H9 (cell line): ENCODE measurements around the gene LCE1A. TPM values are rescaled to one million over a fixed set of nuclear protein-coding genes. Genes with fewer than 3 reads are reported as not detected.

Source experiments
- DNase-seq: peaks from one replicate; pipeline ENCODE4 v3.0.0-alpha.2; 2017
- H2AFZ ChIP-seq: one replicate; pipeline ENCODE4 v1.6.1; 2013; ENCODE audit warnings: mild to moderate bottlenecking, low read length, control low read depth, moderate library complexity
- H2AK5ac ChIP-seq: 2 replicates; pipeline ENCODE4 v1.6.1; 2013; ENCODE audit warnings: low read length, control low read depth, mixed read lengths; ENCODE audit not compliant: insufficient read length
- H2BK120ac ChIP-seq: one replicate; pipeline ENCODE4 v1.6.1; 2013; ENCODE audit warnings: low read depth, mild to moderate bottlenecking, low read length, control low read depth, inconsistent platforms; ENCODE audit not compliant: poor library complexity, severe bottlenecking
- H2BK12ac ChIP-seq: 2 replicates; pipeline ENCODE4 v1.6.1; 2013; ENCODE audit warnings: low read length, control low read depth, mixed read lengths, low read depth; ENCODE audit not compliant: insufficient read length
- H2BK15ac ChIP-seq: 2 replicates; pipeline ENCODE4 v1.6.1; 2013; ENCODE audit warnings: low read depth, low read length, control low read depth
- H2BK20ac ChIP-seq: one replicate; pipeline ENCODE4 v1.6.1; 2013; ENCODE audit warnings: low read depth, mild to moderate bottlenecking, low read length, control low read depth, inconsistent platforms; ENCODE audit not compliant: poor library complexity, severe bottlenecking
- H2BK5ac ChIP-seq: 2 replicates; pipeline ENCODE4 v1.6.1; 2013; ENCODE audit warnings: low read length, control low read depth, mixed read lengths; ENCODE audit not compliant: insufficient read length
- H3K14ac ChIP-seq: 2 replicates; pipeline ENCODE4 v1.6.1; 2013; ENCODE audit warnings: low read length, control low read depth; ENCODE audit not compliant: insufficient read depth
- H3K18ac ChIP-seq: 2 replicates; pipeline ENCODE4 v1.6.1; 2013; ENCODE audit warnings: low read depth, mild to moderate bottlenecking, mixed read lengths, low read length, control low read depth; ENCODE audit not compliant: insufficient read length
- H3K23ac ChIP-seq: 2 replicates; pipeline ENCODE4 v1.6.1; 2013; ENCODE audit warnings: low read length, control low read depth, mixed read lengths, low read depth; ENCODE audit not compliant: insufficient read length
- H3K23me2 ChIP-seq: 2 replicates; pipeline ENCODE4 v1.6.1; 2013; ENCODE audit warnings: low read depth, mild to moderate bottlenecking, mixed read lengths, low read length, control low read depth; ENCODE audit not compliant: insufficient read length, poor library complexity, severe bottlenecking
- H3K27ac ChIP-seq: 2 replicates; pipeline ENCODE4 v1.5.1; 2013; ENCODE audit warnings: low read length, control low read depth, mixed read lengths, low read depth; ENCODE audit not compliant: insufficient read length
- H3K27me3 ChIP-seq: 2 replicates; pipeline ENCODE4 v1.6.1; 2013; ENCODE audit warnings: low read length, control low read depth, inconsistent platforms; ENCODE audit not compliant: insufficient read depth
- H3K4ac ChIP-seq: 2 replicates; pipeline ENCODE4 v1.6.1; 2013; ENCODE audit warnings: low read depth, mild to moderate bottlenecking, control low read depth, inconsistent platforms, low read length, moderate library complexity
- H3K4me1 ChIP-seq: 2 replicates; pipeline ENCODE4 v1.6.1; 2013; ENCODE audit warnings: low read length, control low read depth, inconsistent platforms; ENCODE audit not compliant: insufficient read depth
- H3K4me2 ChIP-seq: 2 replicates; pipeline ENCODE4 v1.6.1; 2013; ENCODE audit warnings: low read length, control low read depth, mixed read lengths; ENCODE audit not compliant: insufficient read length, insufficient read depth
- H3K56ac ChIP-seq: 2 replicates; pipeline ENCODE4 v1.6.1; 2013; ENCODE audit warnings: low read depth, mild to moderate bottlenecking, mixed read lengths, low read length, control low read depth; ENCODE audit not compliant: insufficient read length
- H3K79me1 ChIP-seq: 2 replicates; pipeline ENCODE4 v1.6.1; 2013; ENCODE audit warnings: low read depth, mild to moderate bottlenecking, moderate library complexity, low read length, control low read depth, inconsistent platforms; ENCODE audit not compliant: insufficient read depth, poor library complexity, severe bottlenecking
- H3K79me2 ChIP-seq: 2 replicates; pipeline ENCODE4 v1.6.1; 2013; ENCODE audit warnings: low read length, control low read depth, inconsistent platforms; ENCODE audit not compliant: insufficient read depth
- H3K9ac ChIP-seq: 2 replicates; pipeline ENCODE4 v1.6.1; 2013; ENCODE audit warnings: low read length, control low read depth, mixed read lengths; ENCODE audit not compliant: insufficient read length; ENCODE audit errors: extremely low read depth
- H3K9me3 ChIP-seq: one replicate; pipeline ENCODE4 v1.6.1; 2013; ENCODE audit warnings: low read depth, low read length, inconsistent platforms; ENCODE audit not compliant: control insufficient read depth
- H3T11ph ChIP-seq: one replicate; pipeline ENCODE4 v1.6.1; 2013; ENCODE audit warnings: mild to moderate bottlenecking, low read length, control low read depth, inconsistent platforms
- H4K20me1 ChIP-seq: one replicate; pipeline ENCODE4 v1.6.1; 2013; ENCODE audit not compliant: control insufficient read depth, insufficient read length, insufficient read depth
- H4K5ac ChIP-seq: 2 replicates; pipeline ENCODE4 v1.6.1; 2013; ENCODE audit warnings: low read depth, mild to moderate bottlenecking, mixed read lengths, low read length, control low read depth; ENCODE audit not compliant: insufficient read length
- H4K8ac ChIP-seq: replicated peaks from 2 replicates; pipeline ENCODE4 v1.6.1; 2013; ENCODE audit warnings: low read length, control low read depth, mixed read lengths, low read depth; ENCODE audit not compliant: insufficient read length
- H4K91ac ChIP-seq: 2 replicates; pipeline ENCODE4 v1.6.1; 2013; ENCODE audit warnings: low read depth, mild to moderate bottlenecking, moderate library complexity, mixed read lengths, low read length, control low read depth; ENCODE audit not compliant: insufficient read length
- H3K27ac Mint-ChIP-seq, 3 experiments: 2 replicates in 2 of 3; 3 replicates in 1 of 3; pipeline ENCODE4 v1.8.0; 2020 to 2021; ENCODE audit warnings: mixed read lengths in 3 of 3, mild to moderate bottlenecking in 1 of 3, moderate library complexity in 1 of 3
- H3K27me3 Mint-ChIP-seq: 2 replicates; pipeline ENCODE4 v1.8.0; 2021; ENCODE audit warnings: low read depth, mild to moderate bottlenecking, moderate library complexity, mixed read lengths
- H3K36me3 Mint-ChIP-seq, 3 experiments: 2 replicates in 2 of 3; 3 replicates in 1 of 3; pipeline ENCODE4 v1.8.0; 2020 to 2021; ENCODE audit warnings: low read depth in 3 of 3, mixed read lengths in 3 of 3; ENCODE audit not compliant: insufficient read depth in 1 of 3
- H3K4me1 Mint-ChIP-seq, 2 experiments: 2 replicates each; pipeline ENCODE4 v1.8.0; 2020; ENCODE audit warnings: mixed read lengths in 2 of 2
- H3K4me3 Mint-ChIP-seq, 2 experiments: 2 replicates in 1 of 2; 3 replicates in 1 of 2; pipeline ENCODE4 v1.8.0; 2020 to 2021; ENCODE audit warnings: mild to moderate bottlenecking in 2 of 2, mixed read lengths in 2 of 2, moderate library complexity in 1 of 2
- H3K9me3 Mint-ChIP-seq, 2 experiments: 2 replicates in 1 of 2; 3 replicates in 1 of 2; pipeline ENCODE4 v1.8.0; 2020; ENCODE audit warnings: mild to moderate bottlenecking in 2 of 2, mixed read lengths in 2 of 2, moderate library complexity in 1 of 2
- CTCF ChIP-seq: fragments of 200-600 bp; sonication (generic); conservative IDR thresholded peaks from 3 replicates; pipeline ENCODE4 v1.8.0; 2021; ENCODE audit warnings: antibody characterized with exemption, mild to moderate bottlenecking
- WGBS: extraction: QIAGEN DNeasy Blood & Tissue Kit; methylation state at CpG from one replicate; pipeline ENCODE4 v1.1.7; 2013; ENCODE audit warnings: missing lambda C conversion rate, low lambda C conversion rate, mixed read lengths; ENCODE audit not compliant: insufficient read length; ENCODE audit errors: extremely low coverage; 5-methylcytosine and 5-hydroxymethylcytosine counted together
- total RNA-seq: library from RNA; stranded (reverse); gene quantifications from 2 replicates; pipeline ENCODE4 v1.2.1, GENCODE V29; 2021

LCE1A gene
- total RNA-seq, 1 experiment from 2014 or later = not detected

- Histone ChIP-seq H3K23me2 (no peaks in the 10 kb centered on the region), H4K91ac (no peak overlapping the region), H2AK5ac (no peak overlapping the region), H2BK5ac (no peak overlapping the region), H3K4me2 (no peak overlapping the region), H3K9me3 (no peaks in the 10 kb centered on the region), H3K18ac (no peak overlapping the region), H3T11ph (no peak overlapping the region), H3K79me1 (no peaks in the 10 kb centered on the region), H3K27me3 (no peaks in the 10 kb centered on the region), H3K56ac (no peak overlapping the region), H3K4ac (no peak overlapping the region), H3K9ac (no peak overlapping the region), H2BK12ac (no peak overlapping the region), H2BK120ac (no peak overlapping the region), H4K5ac (no peak overlapping the region), H2BK15ac (no peak overlapping the region), H2AFZ (no peak overlapping the region), H4K8ac (no peak overlapping the region), H4K20me1 (no peaks in the 10 kb centered on the region), H3K4me1 (no peaks in the 10 kb centered on the region), H2BK20ac (no peak overlapping the region), H3K27ac (no peak overlapping the region), H3K14ac (no peak overlapping the region), H3K23ac (no peak overlapping the region), H3K79me2 (no peaks in the 10 kb centered on the region)
- Mint-ChIP-seq H3K27me3 (no peaks in the 10 kb centered on the region; the same call in none of the 2 replicates), H3K27ac (no peak overlapping the region), H3K4me3 (no peak overlapping the region), H3K4me1 (no peaks in the 10 kb centered on the region), H3K36me3 (peaks cover 7 to 14% (median 8%) of the 10 kb centered on the region in 3 experiments; a peak in 5 of 7 replicates), H3K9me3 (peaks cover 50 to 54% of the 10 kb centered on the region in 2 experiments)
- WGBS = no CpG with 5 or more reads among the region's 1 CpG
- no peak for DNase-seq
- no peak for TF ChIP-seq CTCF
These were observed 49.6 kb downstream of the LCE1A start for GRCh38 chr1:152876827-152877226.

Other genes with a start within 250 kb of the LCE1A start
- not detected in 2 replicates for gene LCE3D, start 247.0 kb upstream of the LCE1A start, total RNA-seq
- gene LCE3C, start 227.2 kb upstream of the LCE1A start, total RNA-seq = not detected in 2 replicates
- gene LCE3B, start 213.7 kb upstream of the LCE1A start, total RNA-seq = not detected in 2 replicates
- not detected in 2 replicates for gene LCE3A, start 204.4 kb upstream of the LCE1A start, total RNA-seq
- gene LCE2D, start 164.1 kb upstream of the LCE1A start, total RNA-seq = not detected in 2 replicates
- gene LCE2C, start 152.2 kb upstream of the LCE1A start, total RNA-seq = not detected in 2 replicates
- not detected in 2 replicates for gene LCE2B, start 141.3 kb upstream of the LCE1A start, total RNA-seq
- not detected in 2 replicates for gene LCE2A, start 129.1 kb upstream of the LCE1A start, total RNA-seq
- not detected in 2 replicates for gene LCE4A, start 119.3 kb upstream of the LCE1A start, total RNA-seq
- not detected in 2 replicates for gene KPRP, start 69.4 kb upstream of the LCE1A start, total RNA-seq
- not detected in 2 replicates for gene LCE1F, start 52.3 kb upstream of the LCE1A start, total RNA-seq
- gene LCE1E, start 41.2 kb upstream of the LCE1A start, total RNA-seq = not detected in 2 replicates
- gene LCE1D, start 30.8 kb upstream of the LCE1A start, total RNA-seq = not detected in 2 replicates
- not detected in 2 replicates for gene LCE1C, start 20.8 kb upstream of the LCE1A start, total RNA-seq
- gene LCE1B, start 15.5 kb upstream of the LCE1A start, total RNA-seq = not detected in 2 replicates
- gene LCE6A, start 15.4 kb downstream of the LCE1A start, total RNA-seq = not detected in 2 replicates
- gene LCE7A, start 32.5 kb downstream of the LCE1A start, total RNA-seq = not detected in 2 replicates
- gene SMCP, start 50.8 kb downstream of the LCE1A start, total RNA-seq = not detected in 2 replicates
- not detected in 2 replicates for gene IVL, start 81.1 kb downstream of the LCE1A start, total RNA-seq
- gene SPRR5, start 119.7 kb downstream of the LCE1A start, total RNA-seq = not detected in 2 replicates
- not detected in 2 replicates for gene SPRR4, start 143.2 kb downstream of the LCE1A start, total RNA-seq
- gene SPRR1A, start 156.6 kb downstream of the LCE1A start, total RNA-seq = not detected in 2 replicates
- gene SPRR3, start 174.3 kb downstream of the LCE1A start, total RNA-seq = not detected in 2 replicates
- gene SPRR1B, start 203.7 kb downstream of the LCE1A start, total RNA-seq = not detected in 2 replicates
- not detected in 2 replicates for gene SPRR2D, start 213.6 kb downstream of the LCE1A start, total RNA-seq
- not detected in 2 replicates for gene SPRR2A, start 230.0 kb downstream of the LCE1A start, total RNA-seq
- not detected in 2 replicates for gene SPRR2B, start 244.1 kb downstream of the LCE1A start, total RNA-seq